ENCODE measurements around the gene GYG2. TPM values are rescaled to one million over a fixed set of nuclear protein-coding genes. Genes with fewer than 3 reads are reported as not detected.

Gene GYG2
- total RNA-seq, 1 donor from 2014 or later: not detected

DNA sequence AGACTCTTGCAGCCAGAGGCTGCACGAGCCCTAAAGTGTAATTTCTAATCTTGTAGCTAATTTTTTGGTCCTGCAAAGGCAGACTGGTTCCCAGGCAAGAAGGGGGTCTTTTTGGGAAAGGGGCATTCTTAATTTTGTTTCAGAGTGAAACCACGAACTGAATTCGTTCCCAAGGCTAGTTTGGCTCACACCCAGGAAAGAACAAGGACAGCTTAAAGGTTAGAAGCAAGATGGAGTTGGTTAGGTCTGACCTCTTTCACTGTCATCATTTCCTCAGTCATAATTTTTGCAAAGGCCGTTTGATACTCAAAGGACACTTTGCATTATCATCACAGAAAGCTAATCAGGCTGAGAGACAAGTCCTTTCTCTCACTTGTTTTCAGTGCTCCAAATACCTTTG, 46.0 kb upstream of the GYG2 start:
- H3K27ac Mint-ChIP-seq: no peak overlapping the region
- DNase-seq (no peak), ATAC-seq (ENCODE audit: low read depth) (no peak)
- peaks cover 7% of the 10 kb centered on the region for H3K27me3 Mint-ChIP-seq
- H3K4me3 Mint-ChIP-seq: no peak overlapping the region
- CTCF ChIA-PET: no interaction called here
- TF ChIP-seq, protein P1, sequence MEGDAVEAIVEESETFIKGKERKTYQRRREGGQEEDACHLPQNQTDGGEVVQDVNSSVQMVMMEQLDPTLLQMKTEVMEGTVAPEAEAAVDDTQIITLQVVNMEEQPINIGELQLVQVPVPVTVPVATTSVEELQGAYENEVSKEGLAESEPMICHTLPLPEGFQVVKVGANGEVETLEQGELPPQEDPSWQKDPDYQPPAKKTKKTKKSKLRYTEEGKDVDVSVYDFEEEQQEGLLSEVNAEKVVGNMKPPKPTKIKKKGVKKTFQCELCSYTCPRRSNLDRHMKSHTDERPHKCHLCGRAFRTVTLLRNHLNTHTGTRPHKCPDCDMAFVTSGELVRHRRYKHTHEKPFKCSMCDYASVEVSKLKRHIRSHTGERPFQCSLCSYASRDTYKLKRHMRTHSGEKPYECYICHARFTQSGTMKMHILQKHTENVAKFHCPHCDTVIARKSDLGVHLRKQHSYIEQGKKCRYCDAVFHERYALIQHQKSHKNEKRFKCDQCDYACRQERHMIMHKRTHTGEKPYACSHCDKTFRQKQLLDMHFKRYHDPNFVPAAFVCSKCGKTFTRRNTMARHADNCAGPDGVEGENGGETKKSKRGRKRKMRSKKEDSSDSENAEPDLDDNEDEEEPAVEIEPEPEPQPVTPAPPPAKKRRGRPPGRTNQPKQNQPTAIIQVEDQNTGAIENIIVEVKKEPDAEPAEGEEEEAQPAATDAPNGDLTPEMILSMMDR (IDR thresholded peaks at IDR 0.05): no peak
- H3K9me3 Mint-ChIP-seq: no peaks in the 10 kb centered on the region
- intact Hi-C loops (cut with micrococcal nuclease): no loop called here
- no peaks in the 10 kb centered on the region for H3K4me1 Mint-ChIP-seq
- POLR2A ChIA-PET: no interaction called here
- H3K36me3 Mint-ChIP-seq (ENCODE audit: low read depth): no peaks in the 10 kb centered on the region

DNA sequence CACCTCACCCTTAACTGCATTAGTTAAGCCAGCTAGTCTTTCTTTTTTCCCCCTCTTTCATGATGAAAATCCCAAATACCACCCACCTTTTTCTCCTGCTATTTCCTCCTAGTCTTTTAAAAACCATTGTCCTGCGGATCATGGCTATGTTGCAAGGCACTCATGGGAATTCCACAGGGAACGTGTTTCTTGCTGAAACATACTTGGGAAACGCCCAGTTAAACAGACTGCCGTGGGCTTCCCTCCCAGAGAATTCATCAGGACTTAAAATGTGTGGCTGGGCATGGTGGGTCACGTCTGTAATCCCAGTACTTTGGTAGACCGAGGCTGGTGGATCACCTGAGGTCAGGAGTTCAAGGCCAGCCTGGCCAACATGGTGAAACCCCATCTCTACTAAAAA, 44.7 kb upstream of the GYG2 start:
- no peak overlapping the region for H3K27ac Mint-ChIP-seq
- DNase-seq (no peak), ATAC-seq (ENCODE audit: low read depth) (no peak)
- H3K9me3 Mint-ChIP-seq: no peaks in the 10 kb centered on the region
- CTCF ChIA-PET: no interaction called here
- POLR2A ChIA-PET: no interaction called here
- no peak overlapping the region for H3K4me3 Mint-ChIP-seq
- TF ChIP-seq, protein P1 (IDR thresholded peaks at IDR 0.05): no peak
- intact Hi-C loops (cut with micrococcal nuclease): no loop called here
- no peaks in the 10 kb centered on the region for H3K36me3 Mint-ChIP-seq (ENCODE audit: low read depth)
- peaks cover 7% of the 10 kb centered on the region for H3K27me3 Mint-ChIP-seq
- H3K4me1 Mint-ChIP-seq: no peaks in the 10 kb centered on the region

DNA sequence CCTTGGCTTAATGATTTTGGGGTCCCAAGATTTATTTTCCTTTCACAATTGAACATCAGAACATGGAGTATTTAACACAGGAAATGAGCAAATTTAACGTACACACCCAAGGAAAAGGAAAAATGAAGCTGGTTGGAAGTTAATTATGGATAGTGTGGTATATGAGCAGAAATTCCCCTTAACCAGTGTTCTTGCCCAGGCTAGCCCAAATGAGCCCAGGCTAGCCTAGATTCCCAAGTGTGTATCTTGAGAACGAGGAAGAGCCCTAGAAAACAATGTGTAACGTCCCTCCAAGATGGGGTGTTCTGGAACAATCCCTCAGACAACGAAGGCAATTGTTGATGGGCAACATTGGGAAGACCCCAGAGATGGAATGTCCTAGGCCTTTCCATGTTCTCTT, 43.2 kb upstream of the GYG2 start:
- no peaks in the 10 kb centered on the region for H3K4me1 Mint-ChIP-seq
- ChIA-PET POLR2A (no interaction called here), CTCF (no interaction called here)
- TF ChIP-seq, protein P1 (IDR thresholded peaks at IDR 0.05): no peak
- ATAC-seq (ENCODE audit: low read depth) (no peak), DNase-seq (no peak)
- no peaks in the 10 kb centered on the region for H3K9me3 Mint-ChIP-seq
- H3K27me3 Mint-ChIP-seq: peaks cover 5% of the 10 kb centered on the region
- no peaks in the 10 kb centered on the region for H3K36me3 Mint-ChIP-seq (ENCODE audit: low read depth)
- no peak overlapping the region for H3K27ac Mint-ChIP-seq
- intact Hi-C loops (cut with micrococcal nuclease): no loop called here
- H3K4me3 Mint-ChIP-seq: no peak overlapping the region

DNA sequence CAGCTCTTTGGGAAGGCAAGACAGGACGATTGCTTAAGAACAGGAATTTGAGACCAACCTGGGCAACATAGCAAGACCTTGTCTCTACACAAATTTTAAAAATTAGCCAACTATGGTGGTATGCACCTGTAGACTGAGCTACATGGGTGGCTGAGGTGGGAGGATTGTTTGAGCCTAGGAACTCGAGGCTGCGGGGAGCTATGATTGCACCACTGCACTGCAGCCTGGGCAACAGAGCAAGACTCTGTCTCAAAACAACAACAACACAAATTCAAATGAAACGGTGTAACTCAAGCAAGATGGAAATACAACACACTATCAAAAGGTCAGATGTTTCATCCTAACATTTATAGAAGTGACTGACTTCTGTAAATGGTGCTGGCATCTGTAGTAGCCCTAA, 39.8 kb upstream of the GYG2 start:
- DNase-seq (no peak), ATAC-seq (ENCODE audit: low read depth) (no peak)
- ChIA-PET CTCF (no interaction called here), POLR2A (no interaction called here)
- Mint-ChIP-seq H3K4me1 (no peaks in the 10 kb centered on the region), H3K27ac (no peak overlapping the region), H3K36me3 (ENCODE audit: low read depth) (no peaks in the 10 kb centered on the region), H3K4me3 (no peak overlapping the region), H3K9me3 (no peaks in the 10 kb centered on the region), H3K27me3 (peaks cover under 1% of the 10 kb centered on the region)
- intact Hi-C loops (cut with micrococcal nuclease): no loop called here
- TF ChIP-seq, protein P1 (IDR thresholded peaks at IDR 0.05): no peak

DNA sequence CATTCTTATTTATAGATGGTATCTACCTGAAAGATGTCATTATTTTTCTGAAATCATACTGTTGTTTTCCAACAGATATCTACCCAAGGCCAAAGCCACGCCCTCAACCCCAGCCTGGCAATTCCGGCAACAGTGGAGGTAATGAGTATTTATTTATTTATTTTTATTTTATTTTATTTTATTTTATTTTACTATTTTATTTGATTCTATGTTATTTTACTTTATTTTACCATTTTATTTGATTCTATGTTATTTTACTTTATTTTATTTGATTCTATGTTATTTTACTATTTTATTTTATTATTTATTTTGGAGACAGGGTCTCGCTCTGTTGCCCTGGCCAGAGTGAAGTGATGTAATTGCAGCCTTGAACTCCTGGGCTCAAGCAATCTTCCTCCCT, 39.2 kb upstream of the GYG2 start:
- no peak for ATAC-seq (ENCODE audit: low read depth)
- no peaks in the 10 kb centered on the region for H3K4me1 Mint-ChIP-seq
- intact Hi-C loops (cut with micrococcal nuclease): no loop called here
- no peaks in the 10 kb centered on the region for H3K9me3 Mint-ChIP-seq
- no peak for DNase-seq
- H3K36me3 Mint-ChIP-seq (ENCODE audit: low read depth): no peaks in the 10 kb centered on the region
- POLR2A ChIA-PET: no interaction called here
- no peak overlapping the region for H3K4me3 Mint-ChIP-seq
- no peak overlapping the region for H3K27ac Mint-ChIP-seq
- TF ChIP-seq, protein P1 (IDR thresholded peaks at IDR 0.05): no peak
- CTCF ChIA-PET: no interaction called here
- no peaks in the 10 kb centered on the region for H3K27me3 Mint-ChIP-seq
